ENCODE data around the gene PDXDC1.
"Not testable (repeated sequence)": the region's sequence is repeated elsewhere in the genome, so short reads cannot be mapped to it uniquely, and the experiment has no call there.

PDXDC1 gene

DNA sequence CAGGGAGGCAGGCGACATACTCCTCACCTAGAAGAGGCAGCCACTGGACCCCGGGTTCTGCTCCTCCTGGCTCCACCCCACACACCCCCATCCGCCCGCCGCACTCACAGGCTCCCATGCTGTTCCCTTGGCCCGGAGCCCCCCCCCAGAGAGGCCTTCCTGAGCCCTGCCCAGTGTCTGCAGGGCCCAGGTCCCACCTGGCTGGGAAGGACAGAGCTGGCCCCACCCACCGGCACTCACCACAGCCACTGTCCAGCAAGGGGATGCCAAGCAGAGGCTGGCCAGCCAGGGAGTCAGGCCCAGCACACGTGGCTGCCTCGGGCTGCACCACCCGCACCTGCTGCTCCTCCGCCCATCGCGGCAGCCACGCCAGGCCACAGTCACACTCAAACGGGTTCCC is 162.7 kb downstream of the PDXDC1 start:
- H3K36me3 Mint-ChIP-seq (ENCODE audit: low read depth); H3K27ac Mint-ChIP-seq; H3K4me1 Mint-ChIP-seq; H3K27me3 Mint-ChIP-seq (ENCODE audit: low read depth); H3K4me3 Mint-ChIP-seq; H3K9me3 Mint-ChIP-seq: not testable (repeated sequence)

DNA sequence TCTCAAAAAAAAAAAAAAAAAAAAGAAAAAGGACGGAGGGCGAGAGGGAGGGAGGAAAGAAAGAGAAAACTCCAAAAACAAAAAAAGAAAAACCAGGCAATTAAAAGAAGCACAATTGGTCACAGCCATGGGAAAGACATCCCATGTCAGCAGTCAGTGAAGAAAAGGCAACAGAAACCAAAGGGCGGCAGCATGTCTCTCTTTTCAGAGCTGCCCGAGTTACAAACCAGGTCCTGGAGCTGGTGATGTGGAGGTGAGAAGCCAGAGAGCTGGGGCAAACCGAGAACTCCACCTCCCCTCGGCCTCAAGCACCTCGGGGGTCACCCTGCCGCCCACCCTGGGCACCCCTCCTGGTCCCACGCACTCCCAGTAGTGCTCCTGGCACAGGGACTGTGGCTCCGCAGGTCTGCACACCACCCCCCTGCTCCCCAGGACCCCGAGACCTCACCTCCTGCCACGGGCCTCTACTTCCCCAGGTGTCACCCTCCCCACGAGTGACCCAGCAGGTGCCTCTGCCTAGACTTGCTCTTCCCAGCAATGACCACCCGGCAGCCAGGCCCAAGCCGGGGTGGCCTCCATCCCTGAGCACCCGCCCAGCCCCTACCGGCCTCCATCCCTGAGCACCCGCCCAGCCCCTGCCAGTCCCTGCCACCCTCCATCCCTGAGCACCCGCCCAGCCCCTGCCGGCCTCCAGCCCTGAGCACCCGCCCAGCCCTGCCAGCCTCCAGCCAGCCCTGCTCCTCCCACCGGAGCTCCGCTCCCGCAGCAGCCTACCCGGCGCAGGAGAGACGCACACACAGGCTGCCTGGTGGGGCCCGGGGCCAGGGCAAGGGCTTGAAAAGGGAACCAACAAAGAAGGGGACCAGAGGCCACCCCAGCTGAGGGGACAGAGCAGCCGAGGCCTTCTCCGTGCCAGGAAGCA is 165.9 kb downstream of the PDXDC1 start:
- H3K27ac Mint-ChIP-seq; H3K36me3 Mint-ChIP-seq (ENCODE audit: low read depth); H3K9me3 Mint-ChIP-seq; H3K27me3 Mint-ChIP-seq (ENCODE audit: low read depth); H3K4me1 Mint-ChIP-seq: not testable (repeated sequence)
- H3K4me3 Mint-ChIP-seq = peak overlapping the region in 1 of 3 experiments; percentile 19

DNA sequence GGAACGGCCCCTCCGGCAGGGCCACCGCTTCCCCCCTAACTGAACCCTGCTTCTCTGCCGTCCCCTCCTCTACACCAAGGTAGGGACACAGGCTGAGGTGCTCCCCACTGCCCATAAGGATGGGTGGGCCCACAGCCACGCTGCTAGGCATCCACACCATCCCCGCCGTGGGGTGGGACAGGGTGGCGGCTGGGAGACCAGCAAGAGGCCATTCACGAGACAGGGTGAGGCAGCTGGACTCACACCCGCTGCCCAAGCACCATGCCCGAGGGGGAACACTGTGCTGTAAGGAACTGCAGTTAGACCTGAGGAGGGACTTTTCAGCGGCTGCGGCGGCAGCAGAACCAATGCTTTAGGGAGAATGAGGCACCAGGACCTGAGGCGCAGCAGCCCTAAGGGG is 166.8 kb downstream of the PDXDC1 start:
- Mint-ChIP-seq H3K9me3 (no peaks in the 10 kb centered on the region), H3K27me3 (ENCODE audit: low read depth) (no peaks in the 10 kb centered on the region), H3K36me3 (ENCODE audit: low read depth) (no peaks in the 10 kb centered on the region), H3K4me1 (peaks cover 12% of the 10 kb centered on the region), H3K4me3 (no peak overlapping the region), H3K27ac (no peak overlapping the region)
- TF ChIP-seq, protein P1, sequence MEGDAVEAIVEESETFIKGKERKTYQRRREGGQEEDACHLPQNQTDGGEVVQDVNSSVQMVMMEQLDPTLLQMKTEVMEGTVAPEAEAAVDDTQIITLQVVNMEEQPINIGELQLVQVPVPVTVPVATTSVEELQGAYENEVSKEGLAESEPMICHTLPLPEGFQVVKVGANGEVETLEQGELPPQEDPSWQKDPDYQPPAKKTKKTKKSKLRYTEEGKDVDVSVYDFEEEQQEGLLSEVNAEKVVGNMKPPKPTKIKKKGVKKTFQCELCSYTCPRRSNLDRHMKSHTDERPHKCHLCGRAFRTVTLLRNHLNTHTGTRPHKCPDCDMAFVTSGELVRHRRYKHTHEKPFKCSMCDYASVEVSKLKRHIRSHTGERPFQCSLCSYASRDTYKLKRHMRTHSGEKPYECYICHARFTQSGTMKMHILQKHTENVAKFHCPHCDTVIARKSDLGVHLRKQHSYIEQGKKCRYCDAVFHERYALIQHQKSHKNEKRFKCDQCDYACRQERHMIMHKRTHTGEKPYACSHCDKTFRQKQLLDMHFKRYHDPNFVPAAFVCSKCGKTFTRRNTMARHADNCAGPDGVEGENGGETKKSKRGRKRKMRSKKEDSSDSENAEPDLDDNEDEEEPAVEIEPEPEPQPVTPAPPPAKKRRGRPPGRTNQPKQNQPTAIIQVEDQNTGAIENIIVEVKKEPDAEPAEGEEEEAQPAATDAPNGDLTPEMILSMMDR (IDR thresholded peaks at IDR 0.05; ENCODE audit: unreplicated experiment in 3 of 3) = no peak

DNA sequence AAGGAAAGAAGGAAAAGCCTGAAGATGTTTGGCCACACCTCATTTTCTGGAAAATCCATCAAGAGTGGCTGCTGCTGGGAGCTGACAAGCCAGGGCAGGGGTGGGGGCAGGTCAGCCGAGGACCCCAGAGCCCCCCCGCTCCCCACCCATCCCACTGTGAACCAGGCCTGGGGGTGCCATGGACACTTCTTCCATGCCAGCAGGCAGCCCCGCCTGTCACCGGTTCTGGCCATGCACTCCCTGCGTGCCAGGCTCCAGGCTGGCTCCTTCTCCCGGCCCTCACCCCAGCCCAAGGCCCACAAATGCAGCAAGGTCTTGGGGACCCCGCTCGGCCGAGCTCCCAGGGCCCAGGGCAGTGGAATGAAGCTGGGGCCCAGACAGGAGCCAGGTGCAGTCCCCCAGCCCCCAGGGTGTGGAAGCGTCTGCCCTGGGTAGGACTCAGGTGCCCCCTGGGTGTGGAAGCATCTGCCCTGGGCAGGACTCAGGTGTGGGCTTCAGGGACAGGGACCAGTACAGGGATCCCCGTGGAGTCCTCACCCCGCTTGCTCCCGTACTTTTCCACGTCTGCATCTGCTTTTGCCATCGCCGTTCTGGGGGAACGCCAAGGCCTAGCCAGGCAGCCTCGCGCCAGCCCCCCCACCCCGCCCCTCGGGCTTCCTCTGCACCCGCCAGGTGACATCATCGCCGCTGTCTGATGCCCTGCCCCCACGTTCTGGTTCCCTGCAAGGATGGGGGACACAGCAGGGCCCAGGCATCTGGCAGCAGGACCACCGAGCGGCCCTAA is 167.5 kb downstream of the PDXDC1 start:
- peaks cover 12% of the 10 kb centered on the region for H3K4me1 Mint-ChIP-seq
- H3K4me3 Mint-ChIP-seq; H3K27me3 Mint-ChIP-seq (ENCODE audit: low read depth); H3K9me3 Mint-ChIP-seq; H3K27ac Mint-ChIP-seq; H3K36me3 Mint-ChIP-seq (ENCODE audit: low read depth): not testable (repeated sequence)

DNA sequence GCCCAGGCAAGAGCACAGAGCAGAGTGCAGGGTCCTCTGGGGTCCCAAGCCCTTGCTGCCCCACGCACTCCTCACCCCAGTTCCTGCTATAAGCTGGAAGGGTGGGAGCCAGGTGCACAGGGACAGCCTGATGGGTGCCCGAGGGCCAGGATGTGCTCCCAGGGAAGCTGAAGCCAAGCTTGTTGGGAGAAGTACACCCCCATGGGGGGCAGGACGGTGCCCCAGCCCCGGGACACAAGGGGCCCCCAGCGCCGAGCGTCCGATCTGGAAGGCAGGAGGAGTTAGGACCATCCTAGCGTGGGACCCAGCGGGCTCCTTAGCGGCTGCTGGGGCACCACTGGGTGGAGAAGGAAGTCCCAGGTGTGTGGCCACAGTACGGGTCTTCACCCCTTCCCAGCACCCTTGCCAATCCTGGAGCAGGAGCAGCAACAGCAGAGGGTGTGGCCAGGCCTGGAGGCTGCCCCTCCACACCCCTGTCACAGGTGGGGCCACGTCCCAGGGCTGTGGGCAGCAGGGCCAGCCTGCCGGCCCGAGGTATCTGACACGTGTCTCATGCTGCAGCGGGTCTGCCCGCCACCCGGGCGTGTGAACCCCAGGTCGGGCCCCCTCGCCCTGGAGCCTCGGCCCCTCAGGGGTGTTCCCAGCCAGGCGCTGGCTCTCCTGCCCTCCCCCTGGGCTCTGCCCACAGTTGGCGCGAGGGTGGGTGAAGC is 168.2 kb downstream of the PDXDC1 start:
- not testable (repeated sequence) for H3K9me3 Mint-ChIP-seq, H3K27ac Mint-ChIP-seq

DNA sequence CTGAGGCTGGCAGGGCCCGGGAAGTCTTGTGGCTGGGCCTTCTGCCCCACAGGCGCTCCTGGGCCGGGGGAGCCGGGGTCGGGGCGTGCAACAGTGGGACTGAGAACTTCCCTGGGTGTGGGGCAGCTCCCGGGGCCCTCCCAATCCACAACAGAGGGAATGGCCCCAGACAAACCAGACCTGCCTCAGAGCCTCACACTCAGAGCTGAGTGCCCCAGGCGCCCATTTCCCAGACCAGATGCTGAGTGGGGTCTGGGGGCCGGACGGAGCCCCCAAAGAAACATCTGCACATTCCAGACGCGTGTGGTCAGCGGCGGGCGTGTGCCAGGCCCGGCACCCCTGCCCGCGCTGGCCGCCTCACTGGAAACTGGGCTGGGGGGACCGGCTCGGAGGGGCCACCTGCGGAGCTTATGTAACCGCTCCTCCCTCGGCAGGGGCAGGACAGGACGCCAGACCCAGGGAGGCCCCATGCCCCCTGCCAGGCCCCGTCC is 168.8 kb downstream of the PDXDC1 start:
- Mint-ChIP-seq H3K4me3 (peak overlapping the region in 1 of 3 experiments; percentile 56), H3K4me1 (peaks cover 12% of the 10 kb centered on the region)
- not testable (repeated sequence) for H3K9me3 Mint-ChIP-seq; H3K27ac Mint-ChIP-seq; H3K36me3 Mint-ChIP-seq (ENCODE audit: low read depth); H3K27me3 Mint-ChIP-seq (ENCODE audit: low read depth)

More for the DNA sequence above, 168.2 kb downstream of the PDXDC1 start:
- peaks cover 12% of the 10 kb centered on the region for H3K4me1 Mint-ChIP-seq
- not testable (repeated sequence) for H3K36me3 Mint-ChIP-seq (ENCODE audit: low read depth); H3K4me3 Mint-ChIP-seq; H3K27me3 Mint-ChIP-seq (ENCODE audit: low read depth)

DNA sequence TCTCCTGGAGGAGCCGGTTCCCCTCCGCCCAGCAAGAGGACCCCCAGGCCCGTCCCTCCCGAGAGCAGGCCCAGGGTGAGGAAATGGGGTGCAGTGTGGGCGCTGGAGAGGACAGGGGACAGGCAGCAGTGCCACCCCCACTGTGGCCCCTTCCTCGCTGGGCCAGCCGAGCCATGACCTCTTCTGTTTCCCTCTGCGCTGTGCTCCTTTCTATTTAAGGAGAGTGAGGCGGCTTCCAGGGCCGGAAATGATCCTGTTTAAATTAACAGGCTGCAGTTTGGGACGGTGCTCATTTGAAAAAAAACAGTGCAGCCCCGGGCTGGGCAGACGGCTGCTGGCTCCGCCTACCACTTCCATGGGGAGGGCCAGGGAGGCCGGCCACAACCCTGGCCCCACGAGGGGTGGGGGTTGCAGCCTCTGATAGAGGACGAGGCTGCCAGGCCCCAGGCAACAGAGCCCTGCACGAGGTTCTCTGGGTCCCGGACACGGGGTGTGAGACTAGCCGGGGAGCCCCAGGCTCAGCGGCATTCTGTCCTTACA is 169.3 kb downstream of the PDXDC1 start:
- not testable (repeated sequence) for H3K36me3 Mint-ChIP-seq (ENCODE audit: low read depth); H3K9me3 Mint-ChIP-seq
- peak overlapping the region in 2 of 3 experiments; percentile 16 to 56 for H3K4me3 Mint-ChIP-seq

DNA sequence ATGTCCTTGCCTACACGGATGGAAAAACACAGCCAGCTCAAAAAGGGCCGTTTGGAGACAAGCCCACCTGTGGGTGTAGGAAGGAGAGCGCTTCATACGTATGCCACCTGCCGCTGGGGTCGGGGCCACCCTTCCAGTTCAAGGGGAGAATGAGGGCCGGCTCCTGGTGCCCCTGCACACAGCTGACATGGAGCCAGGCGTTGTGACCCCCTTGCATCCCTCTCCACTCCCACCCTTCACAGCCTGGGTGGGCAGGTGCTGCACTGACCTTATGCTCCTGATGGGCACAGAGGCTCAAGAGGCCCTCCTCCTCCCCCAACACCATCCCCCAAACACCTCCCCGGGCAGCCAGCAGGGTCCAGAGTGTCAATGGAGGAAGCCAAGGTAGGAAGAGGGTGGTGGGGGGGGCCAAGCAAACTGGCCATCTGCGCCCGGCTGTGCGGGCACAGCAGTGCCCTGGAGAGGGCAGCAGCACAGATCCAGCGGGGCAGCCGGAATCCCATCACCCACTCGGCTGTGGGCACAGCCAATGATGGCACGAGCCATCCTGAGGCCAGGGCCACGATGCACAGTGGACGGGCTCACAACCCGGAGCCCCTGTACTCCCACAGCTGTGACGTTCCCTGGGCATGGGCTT is 170.1 kb downstream of the PDXDC1 start:
- not testable (repeated sequence) for H3K27me3 Mint-ChIP-seq (ENCODE audit: low read depth); H3K36me3 Mint-ChIP-seq (ENCODE audit: low read depth); H3K9me3 Mint-ChIP-seq
- Mint-ChIP-seq H3K4me1 (peaks cover 12% of the 10 kb centered on the region), H3K4me3 (peak overlapping the region in 1 of 3 experiments; percentile 56), H3K27ac (peak overlapping the region; percentile 29 to 72 (median 64))

More for the DNA sequence above, 169.3 kb downstream of the PDXDC1 start:
- Mint-ChIP-seq H3K27ac (peak overlapping the region; percentile 29 to 72 (median 64)), H3K4me1 (peaks cover 12% of the 10 kb centered on the region)
- not testable (repeated sequence) for H3K27me3 Mint-ChIP-seq (ENCODE audit: low read depth)

DNA sequence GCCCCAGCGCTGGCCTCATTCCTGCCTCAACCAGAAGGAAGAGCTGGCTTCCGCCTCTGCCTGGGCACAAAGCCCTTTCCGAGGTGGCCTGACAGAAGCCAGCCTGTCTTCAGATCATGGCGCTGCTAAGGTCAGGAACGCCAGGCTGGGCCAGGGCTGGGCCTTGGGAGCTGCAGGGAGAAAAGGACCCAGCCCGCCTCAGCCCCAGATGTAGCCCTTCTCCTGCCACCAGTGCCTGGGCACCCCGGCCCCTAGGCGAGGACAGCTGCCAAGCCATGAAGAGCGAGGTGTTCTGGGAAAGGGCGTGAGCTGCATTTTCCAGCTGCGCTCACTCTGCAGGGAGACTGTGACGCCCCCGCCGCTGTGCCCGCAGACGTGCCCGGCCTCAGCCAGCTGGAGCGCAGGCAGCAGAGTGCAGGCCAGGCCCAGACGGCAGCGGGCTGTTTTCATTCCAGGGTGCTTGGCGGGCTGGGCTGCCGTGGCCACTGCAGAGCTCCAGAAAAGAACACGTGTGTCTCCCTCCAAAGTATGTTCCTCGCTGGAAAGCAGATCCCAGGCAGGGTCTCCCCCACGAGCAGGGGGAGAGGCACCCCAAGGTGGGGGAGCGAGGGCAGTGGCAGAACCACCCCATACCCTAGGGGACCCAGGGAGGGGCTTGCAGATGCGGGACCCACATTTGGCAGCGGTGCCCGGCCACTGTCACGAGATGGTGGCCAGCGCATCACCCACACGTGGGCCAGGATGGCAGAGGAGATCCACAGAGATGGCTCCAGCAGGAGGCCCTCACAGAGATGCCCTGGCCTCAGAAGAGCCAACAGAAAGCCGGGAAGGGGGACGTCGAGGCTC is 170.8 kb downstream of the PDXDC1 start:
- H3K27me3 Mint-ChIP-seq (ENCODE audit: low read depth); H3K36me3 Mint-ChIP-seq (ENCODE audit: low read depth); H3K27ac Mint-ChIP-seq; H3K9me3 Mint-ChIP-seq: not testable (repeated sequence)
- Mint-ChIP-seq H3K4me1 (peaks cover 12% of the 10 kb centered on the region), H3K4me3 (peak overlapping the region in 1 of 3 experiments; percentile 34)

DNA sequence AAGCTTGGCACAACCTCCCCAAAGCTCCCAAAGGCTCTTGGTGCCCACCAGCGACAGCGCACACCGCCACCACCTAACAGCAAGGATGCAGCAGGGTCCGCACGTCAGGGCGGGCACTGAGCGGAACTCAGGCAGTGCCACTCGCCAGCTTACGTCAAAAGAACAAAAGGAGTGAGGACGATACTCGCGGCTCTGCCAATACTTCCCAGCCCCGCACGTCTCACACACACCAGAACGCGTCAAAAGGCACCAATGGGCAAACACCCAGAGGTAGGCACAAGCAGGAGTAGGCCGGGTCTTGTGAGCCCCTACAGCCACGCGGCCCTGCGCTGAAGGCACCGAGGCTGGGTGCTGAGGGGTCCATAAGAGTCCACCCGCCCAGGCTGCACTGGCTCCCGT is 171.4 kb downstream of the PDXDC1 start:
- H3K27ac Mint-ChIP-seq; H3K9me3 Mint-ChIP-seq; H3K36me3 Mint-ChIP-seq (ENCODE audit: low read depth); H3K27me3 Mint-ChIP-seq (ENCODE audit: low read depth): not testable (repeated sequence)
- Mint-ChIP-seq H3K4me3 (peak overlapping the region in 1 of 3 experiments; percentile 34), H3K4me1 (peaks cover 12% of the 10 kb centered on the region)

DNA sequence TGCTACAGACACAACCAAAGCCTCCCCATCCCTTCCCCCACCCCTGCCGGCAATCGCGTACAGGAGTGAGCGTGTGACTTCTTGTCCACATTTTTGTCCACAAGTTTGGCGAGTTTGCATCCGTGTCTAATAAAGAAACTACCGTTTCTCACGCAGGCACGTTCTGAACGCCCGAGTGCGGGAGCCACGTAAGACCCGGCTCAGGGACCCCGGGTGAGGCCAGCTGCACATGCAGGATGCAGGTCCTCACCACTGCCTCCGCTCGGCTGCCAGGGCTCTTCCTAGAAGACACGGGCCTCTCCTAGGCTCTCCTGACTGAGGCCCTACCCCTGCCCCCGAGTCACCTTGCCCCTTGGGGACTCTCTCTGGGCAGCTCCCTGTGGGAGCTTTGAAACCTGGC is 174.0 kb downstream of the PDXDC1 start:
- H3K27ac Mint-ChIP-seq; H3K36me3 Mint-ChIP-seq (ENCODE audit: low read depth); H3K27me3 Mint-ChIP-seq (ENCODE audit: low read depth); H3K4me3 Mint-ChIP-seq; H3K9me3 Mint-ChIP-seq: not testable (repeated sequence)
- peaks cover 12% of the 10 kb centered on the region for H3K4me1 Mint-ChIP-seq

DNA sequence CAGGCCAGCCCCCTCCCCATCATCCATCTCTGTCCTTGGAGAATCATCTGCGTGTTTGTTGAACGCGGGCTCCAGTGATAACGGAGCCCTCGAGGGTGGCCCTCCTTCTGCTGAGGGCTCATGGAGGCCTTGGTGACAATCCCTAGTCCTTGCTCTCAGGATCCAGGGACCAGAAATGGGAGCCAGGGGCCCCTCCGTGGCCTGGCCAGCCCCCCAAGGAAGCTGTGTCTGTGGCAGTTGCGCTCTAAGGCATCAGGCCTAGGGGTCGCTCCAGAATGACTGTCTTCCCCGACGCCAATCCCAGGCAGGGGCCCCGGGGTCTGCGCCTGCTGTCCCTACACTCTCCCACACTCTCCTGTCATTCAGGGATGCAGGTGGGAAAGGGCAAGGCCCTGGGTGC is 174.4 kb downstream of the PDXDC1 start:
- peaks cover 12% of the 10 kb centered on the region for H3K4me1 Mint-ChIP-seq
- not testable (repeated sequence) for H3K27ac Mint-ChIP-seq; H3K27me3 Mint-ChIP-seq (ENCODE audit: low read depth); H3K9me3 Mint-ChIP-seq; H3K4me3 Mint-ChIP-seq; H3K36me3 Mint-ChIP-seq (ENCODE audit: low read depth)
